H7 (cell line): ENCODE results near the gene C4B. TPM values are rescaled to one million over a fixed set of nuclear protein-coding genes. Genes with fewer than 3 reads are reported as not detected.
A peak's percentile ranks its signal among the peaks of the same experiment; 100 is the strongest.
"Not testable (repeated sequence)": the region's sequence is repeated elsewhere in the genome, so short reads cannot be mapped to it uniquely, and the experiment has no call there.

Source experiments
- DNase-seq: peaks from one replicate; pipeline ENCODE4 v3.0.0; 2012
- H3K27me3 ChIP-seq: 2 replicates; pipeline ENCODE4 v1.6.0; 2011; ENCODE audit warnings: mild to moderate bottlenecking, low read length; ENCODE audit not compliant: control insufficient read depth, insufficient read depth
- H3K36me3 ChIP-seq: replicated peaks from 2 replicates; pipeline ENCODE4 v1.5.1; 2011; ENCODE audit warnings: low read length; ENCODE audit not compliant: control insufficient read depth, insufficient read depth
- H3K4me3 ChIP-seq: 2 replicates; pipeline ENCODE4 v1.5.1; 2011; ENCODE audit warnings: low read depth, mild to moderate bottlenecking, control low read depth, low read length, moderate library complexity; ENCODE audit not compliant: insufficient read depth
- total RNA-seq: library from RNA; depleted of rRNA; stranded (reverse); fragments of >200 nt; shearing (Covaris generic); gene quantifications from 2 replicates; pipeline ENCODE4 v1.2.3, GENCODE V29; 2014

Gene C4B
- total RNA-seq, 1 experiment from 2014 or later: 1.1 TPM

- not testable (repeated sequence) for H3K27me3 ChIP-seq, DNase-seq, H3K36me3 ChIP-seq, H3K4me3 ChIP-seq
Measured at GRCh38 chr6:32005538-32005880, 9.1 kb upstream of the C4B start.

DNA sequence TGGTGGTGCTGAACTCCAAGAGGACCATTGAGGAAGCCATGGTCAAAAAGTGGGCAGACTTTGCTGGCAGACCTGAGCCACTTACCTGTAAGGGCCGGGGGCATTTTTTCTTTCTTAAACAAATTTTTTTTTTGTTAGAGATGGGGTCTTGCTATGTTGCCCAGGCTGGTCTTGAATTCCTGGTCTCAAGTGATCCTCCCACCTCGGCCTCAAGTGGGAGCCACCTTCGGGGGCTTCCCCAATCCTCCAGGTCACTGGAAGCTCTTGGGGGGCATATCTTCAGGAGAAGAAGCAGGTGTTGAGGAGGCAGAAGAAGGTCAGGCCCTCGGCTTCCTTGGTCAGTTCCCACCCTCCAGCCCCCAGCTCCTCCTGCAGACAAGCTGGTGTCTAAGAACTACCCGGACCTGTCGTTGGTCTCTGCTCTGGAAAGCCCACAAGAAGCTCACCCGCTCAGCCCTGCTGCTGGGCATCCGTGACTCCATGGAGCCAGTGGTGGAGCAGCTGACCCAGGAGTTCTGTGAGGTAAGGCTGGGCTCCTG lies 8.5 kb upstream of the C4B start:
- H3K27me3 ChIP-seq, H3K36me3 ChIP-seq, H3K4me3 ChIP-seq: not testable (repeated sequence)
- peak; percentile 11 for DNase-seq

GRCh38 chr6:32007086-32007485 lies 7.5 kb upstream of the C4B start:
- not testable (repeated sequence) for H3K27me3 ChIP-seq, H3K36me3 ChIP-seq, DNase-seq, H3K4me3 ChIP-seq

GRCh38 chr6:32008037-32008436 lies 6.6 kb upstream of the C4B start:
- not testable (repeated sequence) for H3K27me3 ChIP-seq, DNase-seq, H3K36me3 ChIP-seq, H3K4me3 ChIP-seq

- H3K4me3 ChIP-seq, H3K27me3 ChIP-seq, H3K36me3 ChIP-seq: not testable (repeated sequence)
- peak; percentile 20 for DNase-seq
Measured at GRCh38 chr6:32008616-32009015, 6.0 kb upstream of the C4B start.

DNA sequence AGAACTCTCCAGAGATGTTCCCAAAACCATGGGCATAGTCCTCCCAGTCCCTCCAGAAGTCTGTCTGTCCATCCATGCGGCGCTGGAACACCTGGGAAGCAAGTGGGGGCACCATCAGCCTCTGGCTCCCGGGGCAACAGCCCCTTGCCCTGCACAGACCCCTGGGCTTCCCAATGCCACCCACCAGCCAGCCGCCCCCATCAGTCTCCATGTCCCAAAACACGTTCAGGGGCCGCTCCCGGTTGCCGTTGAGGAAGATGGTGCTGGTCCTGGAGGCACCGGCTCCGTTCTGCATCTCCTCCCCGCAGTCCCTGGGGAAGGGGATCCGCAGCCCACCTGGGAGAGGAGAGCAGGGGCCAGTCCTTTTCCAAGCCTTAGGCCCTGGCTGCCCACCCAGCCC lies 5.1 kb upstream of the C4B start:
- H3K4me3 ChIP-seq, H3K36me3 ChIP-seq, H3K27me3 ChIP-seq: not testable (repeated sequence)
- peak; percentile 10 for DNase-seq

GRCh38 chr6:32010856-32011530 lies 3.6 kb upstream of the C4B start:
- H3K36me3 ChIP-seq, H3K4me3 ChIP-seq, H3K27me3 ChIP-seq: not testable (repeated sequence)
- DNase-seq: peak; percentile 13

GRCh38 chr6:32012941-32013617 lies 1.5 kb upstream of the C4B start:
- not testable (repeated sequence) for DNase-seq, H3K36me3 ChIP-seq, H3K27me3 ChIP-seq, H3K4me3 ChIP-seq

DNA sequence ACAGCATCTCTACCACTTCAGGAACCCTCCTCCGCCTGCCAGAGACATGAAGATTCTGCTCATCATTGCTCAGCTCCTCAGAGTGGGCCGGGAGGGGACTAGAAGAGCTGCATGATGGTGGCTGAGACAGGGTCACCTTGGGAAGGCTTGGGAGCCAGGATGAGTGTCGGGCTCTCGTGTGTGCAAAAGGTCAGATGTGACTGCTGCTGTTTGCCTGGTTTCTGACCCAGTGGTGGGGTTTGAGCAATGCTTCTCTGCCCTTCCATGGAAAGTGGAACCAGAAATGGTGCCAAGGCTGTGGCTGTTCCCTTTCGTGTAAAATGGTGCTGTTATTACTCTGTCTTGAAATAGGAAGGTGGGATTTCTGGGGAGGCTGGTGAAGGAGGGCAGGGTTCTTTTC lies 857 bp upstream of the C4B start:
- H3K27me3 ChIP-seq, DNase-seq, H3K36me3 ChIP-seq, H3K4me3 ChIP-seq: not testable (repeated sequence)

DNA sequence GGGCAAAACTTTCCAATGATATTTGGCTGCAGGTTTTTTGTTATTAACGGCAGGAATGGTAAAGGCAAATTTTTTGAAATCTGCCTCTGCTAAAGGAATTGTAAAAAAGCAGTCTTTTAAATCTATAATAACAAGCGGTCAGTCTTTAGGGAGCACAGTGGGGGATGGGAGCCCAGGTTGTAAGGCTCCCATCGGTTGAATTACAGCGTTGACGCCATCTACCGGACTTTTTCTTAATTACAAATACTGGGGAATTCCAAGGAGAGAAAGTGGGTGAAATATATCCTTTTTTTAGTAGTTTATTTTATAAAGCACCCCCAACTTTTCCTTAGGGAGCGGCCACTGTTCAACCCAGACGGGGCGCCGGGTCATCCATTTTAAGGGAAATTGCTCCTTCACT lies 7.5 kb downstream of the C4B start:
- not testable (repeated sequence) for H3K27me3 ChIP-seq, DNase-seq, H3K4me3 ChIP-seq, H3K36me3 ChIP-seq

DNA sequence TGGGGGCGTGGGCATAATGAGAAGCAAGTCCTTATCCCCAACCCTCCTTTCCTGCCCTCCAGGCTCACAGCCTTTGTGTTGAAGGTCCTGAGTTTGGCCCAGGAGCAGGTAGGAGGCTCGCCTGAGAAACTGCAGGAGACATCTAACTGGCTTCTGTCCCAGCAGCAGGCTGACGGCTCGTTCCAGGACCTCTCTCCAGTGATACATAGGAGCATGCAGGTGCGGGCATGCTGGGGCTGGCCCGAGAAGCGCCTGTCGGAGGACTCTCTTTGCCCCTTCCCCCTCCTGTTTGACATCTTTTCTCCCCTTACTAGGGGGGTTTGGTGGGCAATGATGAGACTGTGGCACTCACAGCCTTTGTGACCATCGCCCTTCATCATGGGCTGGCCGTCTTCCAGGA lies 14.0 kb downstream of the C4B start:
- H3K36me3 ChIP-seq, H3K27me3 ChIP-seq, DNase-seq: not testable (repeated sequence)

DNA sequence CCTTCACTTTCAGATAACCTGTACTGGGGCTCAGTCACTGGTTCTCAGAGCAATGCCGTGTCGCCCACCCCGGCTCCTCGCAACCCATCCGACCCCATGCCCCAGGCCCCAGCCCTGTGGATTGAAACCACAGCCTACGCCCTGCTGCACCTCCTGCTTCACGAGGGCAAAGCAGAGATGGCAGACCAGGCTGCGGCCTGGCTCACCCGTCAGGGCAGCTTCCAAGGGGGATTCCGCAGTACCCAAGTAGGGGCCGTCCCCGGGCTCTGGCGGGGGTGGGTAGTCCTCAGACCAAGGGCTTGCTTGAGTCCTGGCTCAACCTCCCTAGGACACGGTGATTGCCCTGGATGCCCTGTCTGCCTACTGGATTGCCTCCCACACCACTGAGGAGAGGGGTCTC lies 15.0 kb downstream of the C4B start:
- DNase-seq, H3K27me3 ChIP-seq, H3K36me3 ChIP-seq, H3K4me3 ChIP-seq: not testable (repeated sequence)

More for the DNA sequence above, 14.0 kb downstream of the C4B start:
- H3K4me3 ChIP-seq: not testable (repeated sequence)

- not testable (repeated sequence) for H3K27me3 ChIP-seq, DNase-seq, H3K4me3 ChIP-seq, H3K36me3 ChIP-seq
Measured at GRCh38 chr6:32035283-32036013, 20.9 kb downstream of the C4B start.

DNA sequence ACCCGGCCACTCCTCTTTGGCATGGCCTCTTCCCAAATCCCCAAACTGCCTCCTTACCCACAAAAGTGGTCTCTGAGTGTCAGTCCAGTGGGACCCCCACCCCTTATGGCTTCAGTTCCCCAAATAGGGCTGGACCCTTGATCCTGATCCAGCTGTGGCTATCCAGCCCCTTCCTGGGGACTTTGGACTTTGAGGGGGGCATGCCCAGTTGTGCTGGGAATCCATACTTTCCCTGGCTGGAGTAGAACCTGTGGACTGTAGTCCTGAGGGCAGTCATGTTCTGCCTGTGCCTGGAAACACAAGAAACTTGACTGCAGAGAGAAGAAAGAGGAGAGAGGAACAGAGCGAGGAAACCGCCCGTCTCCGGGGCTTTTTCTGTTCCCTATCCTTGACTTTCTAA lies 22.5 kb downstream of the C4B start:
- H3K27me3 ChIP-seq, H3K36me3 ChIP-seq, DNase-seq, H3K4me3 ChIP-seq: not testable (repeated sequence)
